HepG2 (cell line): ENCODE results near the gene MTMR6. TPM values are rescaled to one million over a fixed set of nuclear protein-coding genes. Genes with fewer than 3 reads are reported as not detected.

Experiments
- ETV6 ChIP-seq: sonication (generic); formaldehyde crosslinking; conservative IDR thresholded peaks from 2 replicates; pipeline ENCODE4 v1.4.0; 2020; ENCODE audit warnings: missing genetic modification reagents
- GLI4 ChIP-seq: sonication (generic); formaldehyde crosslinking; IDR thresholded peaks from 2 replicates; pipeline ENCODE4 v1.5.1; 2020; ENCODE audit warnings: missing genetic modification reagents, mild to moderate bottlenecking, moderate library complexity, borderline replicate concordance
- HMG20B ChIP-seq: conservative IDR thresholded peaks from 2 replicates; pipeline ENCODE4 v1.6.1; 2016; ENCODE audit warnings: missing genetic modification reagents, missing compliant biosample characterization
- IKZF4 ChIP-seq: sonication (generic); formaldehyde crosslinking; IDR thresholded peaks from 2 replicates; pipeline ENCODE4 v1.5.1; 2020; ENCODE audit warnings: borderline replicate concordance, mild to moderate bottlenecking, low read depth, missing genetic modification reagents; ENCODE audit errors: not compliant biosample characterization
- JDP2 ChIP-seq: sonication (generic); formaldehyde crosslinking; IDR thresholded peaks from 2 replicates; pipeline ENCODE4 v1.8.1; 2022; ENCODE audit warnings: missing genetic modification reagents, borderline replicate concordance
- KDM2A ChIP-seq: sonication (generic); formaldehyde crosslinking; IDR thresholded peaks from 2 replicates; pipeline ENCODE4 v1.4.0; 2020; ENCODE audit warnings: low read depth, missing genetic modification reagents, borderline replicate concordance
- KDM5B ChIP-seq: sonication (generic); formaldehyde crosslinking; IDR thresholded peaks from 2 replicates; pipeline ENCODE4 v1.4.0; 2020; ENCODE audit warnings: missing genetic modification reagents, mild to moderate bottlenecking, borderline replicate concordance
- MEIS1 ChIP-seq: sonication (generic); formaldehyde crosslinking; IDR thresholded peaks from 2 replicates; pipeline ENCODE4 v1.9.0; 2021; ENCODE audit warnings: mild to moderate bottlenecking, missing genetic modification reagents, moderate library complexity, borderline replicate concordance
- RNF2 ChIP-seq: fragments of 450-650 bp; conservative IDR thresholded peaks from 2 replicates; pipeline ENCODE4 v1.6.1; 2016; ENCODE audit warnings: low read depth
- TBX2 ChIP-seq: sonication (generic); formaldehyde crosslinking; IDR thresholded peaks from 2 replicates; pipeline ENCODE4 v1.5.0; 2020; ENCODE audit warnings: missing genetic modification reagents, mild to moderate bottlenecking, borderline replicate concordance
- TCF7 ChIP-seq: sonication (generic); IDR thresholded peaks from 2 replicates; pipeline ENCODE4 v1.6.1; 2016; ENCODE audit warnings: antibody characterized with exemption, low read depth
- THYN1 ChIP-seq: sonication (generic); formaldehyde crosslinking; IDR thresholded peaks from 2 replicates; pipeline ENCODE4 v1.8.1; 2023; ENCODE audit warnings: low read depth, mild to moderate bottlenecking, moderate library complexity, missing genetic modification reagents, borderline replicate concordance
- ZNF224 ChIP-seq: sonication (generic); formaldehyde crosslinking; IDR thresholded peaks from 2 replicates; pipeline ENCODE4 v1.5.0; 2020; ENCODE audit warnings: mild to moderate bottlenecking, missing genetic modification reagents
- ZNF557 ChIP-seq: sonication (generic); formaldehyde crosslinking; IDR thresholded peaks from 2 replicates; pipeline ENCODE4 v1.4.0; 2020; ENCODE audit warnings: missing genetic modification reagents
- ZNF570 ChIP-seq: sonication (generic); formaldehyde crosslinking; IDR thresholded peaks from 2 replicates; pipeline ENCODE4 v1.4.0; 2020; ENCODE audit warnings: mild to moderate bottlenecking, missing genetic modification reagents, borderline replicate concordance
- ZNF616 ChIP-seq: sonication (generic); formaldehyde crosslinking; IDR thresholded peaks from 2 replicates; pipeline ENCODE4 v1.5.0; 2020; ENCODE audit warnings: low read depth, mild to moderate bottlenecking, missing genetic modification reagents
- ZSCAN25 ChIP-seq: sonication (generic); formaldehyde crosslinking; IDR thresholded peaks from 2 replicates; pipeline ENCODE4 v1.8.0; 2022; ENCODE audit warnings: mild to moderate bottlenecking, missing genetic modification reagents
- ZSCAN5A ChIP-seq: sonication (generic); formaldehyde crosslinking; IDR thresholded peaks from 2 replicates; pipeline ENCODE4 v1.8.0; 2022; ENCODE audit warnings: mild to moderate bottlenecking, missing genetic modification reagents, borderline replicate concordance
- polyA plus RNA-seq, 8 experiments: library from polyadenylated mRNA; depleted of rRNA in 3 of 8; stranded (reverse) in 7 of 8; unstranded in 1 of 8; fragments of >200 nt; fragmentation: Illumina TruSeq in 4 of 8; extraction: Trizol in 4 of 8; gene quantifications; 2 replicates each; pipeline versions ENCODE4 v1.2.1 to v1.2.3, GENCODE V29; 2011 to 2016; ENCODE audit warnings: low read depth in 4 of 8, missing spikeins in 1 of 8, mixed read lengths in 1 of 8; ENCODE audit not compliant: insufficient read depth in 1 of 8
- total RNA-seq, 5 experiments: library from RNA; depleted of rRNA; stranded (reverse); fragments of >200 nt; fragmentation: Illumina TruSeq; extraction: Trizol; gene quantifications; 2 replicates each; pipeline ENCODE4 v1.2.3, GENCODE V29; 2016; ENCODE audit warnings: low read depth in 1 of 5
- TF ChIP-seq, protein P1 (sequence below): sonication (generic); formaldehyde crosslinking; IDR thresholded peaks from 2 replicates; pipeline ENCODE4 v1.4.0; 2020; ENCODE audit warnings: missing genetic modification reagents
- TF ChIP-seq, protein P2 (sequence below): sonication (generic); formaldehyde crosslinking; IDR thresholded peaks from 2 replicates; pipeline ENCODE4 v1.4.0; 2020; ENCODE audit warnings: missing genetic modification reagents, low read depth, mild to moderate bottlenecking, borderline replicate concordance
- TF ChIP-seq, protein P3 (sequence below): fragments of 450-650 bp; IDR thresholded peaks from 2 replicates; pipeline ENCODE4 v1.6.1; 2017; ENCODE audit warnings: mild to moderate bottlenecking

Gene MTMR6
- total and polyA plus RNA-seq, 2 of the 13 experiments (the other 11 are each of a cell fraction or from before 2014, with no cell fraction given) = 3.4 to 7.8 TPM

DNA sequence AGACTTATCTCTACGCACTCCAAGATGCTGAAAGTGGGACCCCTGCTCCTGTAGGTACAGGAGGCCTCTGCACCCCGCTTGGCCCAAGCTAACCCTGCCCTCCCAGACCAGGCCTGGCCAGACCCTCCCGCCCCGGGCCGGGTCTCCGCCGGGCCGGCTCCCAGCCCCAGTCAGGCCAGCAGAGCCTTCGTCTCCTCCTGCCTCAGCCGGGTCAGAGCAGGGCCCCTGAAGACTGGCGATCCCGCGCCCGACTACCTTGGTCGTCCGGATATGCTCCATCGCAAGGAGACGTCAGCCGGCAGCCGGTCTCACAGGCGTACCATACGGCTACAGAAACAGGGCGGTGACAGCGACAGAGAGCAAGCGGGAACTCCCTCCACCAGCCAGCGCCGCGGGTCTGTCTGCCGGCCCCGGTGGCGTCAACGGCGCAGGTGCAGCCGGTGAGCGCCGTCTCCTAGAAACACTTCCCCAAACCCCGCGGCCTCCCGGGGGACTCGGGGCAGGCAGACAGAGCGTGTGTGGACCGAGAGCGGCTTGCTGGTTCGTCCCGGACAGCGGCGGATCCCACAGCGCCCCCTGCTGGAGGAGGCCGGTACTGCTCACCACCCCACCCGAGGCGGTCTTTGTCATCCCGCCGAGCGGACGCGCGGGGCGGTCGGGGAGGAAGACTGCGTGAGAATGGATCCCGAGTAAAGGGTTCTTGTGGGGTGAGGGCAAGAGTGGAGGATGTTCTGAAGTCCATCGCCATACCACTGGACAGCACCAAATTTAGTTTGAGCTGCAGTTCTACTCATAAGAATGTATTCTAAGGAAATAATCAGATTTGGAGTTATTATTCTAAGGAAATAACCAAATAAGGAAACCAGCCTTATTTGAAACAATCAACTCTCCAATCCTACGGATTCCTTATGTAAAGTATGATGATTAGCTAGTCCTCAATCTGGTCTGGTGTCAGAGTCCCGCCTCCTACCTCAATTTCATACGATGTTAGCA, at the start of gene MTMR6 (continued):
- TF ChIP-seq KDM2A (peak; percentile 94), ZNF570 (CRISPR knock-in tag) (no peak), MEIS1 (CRISPR knock-in tag) (peak; percentile 50; the same call in 1 of the 2 replicates), ZSCAN25 (CRISPR knock-in tag) (no peak), TBX2 (CRISPR knock-in tag) (peak; percentile 63; the same call in 1 of the 2 replicates), ZSCAN5A (CRISPR knock-in tag) (peak; percentile 62; the same call in 1 of the 2 replicates), JDP2 (CRISPR knock-in tag) (no peak), ZNF557 (CRISPR knock-in tag) (no peak), RNF2 (no peak; the same call in 1 of the 2 replicates), KDM5B (CRISPR knock-in tag) (peak; percentile 50; the same call in 1 of the 2 replicates), THYN1 (CRISPR knock-in tag) (no peak), IKZF4 (CRISPR knock-in tag) (peak; percentile 69), ETV6 (CRISPR knock-in tag) (no peak), TCF7 (no peak), HMG20B (CRISPR knock-in tag) (no peak), ZNF224 (CRISPR knock-in tag) (no peak), GLI4 (CRISPR knock-in tag) (no peak), ZNF616 (no peak)
- TF ChIP-seq, protein P1, sequence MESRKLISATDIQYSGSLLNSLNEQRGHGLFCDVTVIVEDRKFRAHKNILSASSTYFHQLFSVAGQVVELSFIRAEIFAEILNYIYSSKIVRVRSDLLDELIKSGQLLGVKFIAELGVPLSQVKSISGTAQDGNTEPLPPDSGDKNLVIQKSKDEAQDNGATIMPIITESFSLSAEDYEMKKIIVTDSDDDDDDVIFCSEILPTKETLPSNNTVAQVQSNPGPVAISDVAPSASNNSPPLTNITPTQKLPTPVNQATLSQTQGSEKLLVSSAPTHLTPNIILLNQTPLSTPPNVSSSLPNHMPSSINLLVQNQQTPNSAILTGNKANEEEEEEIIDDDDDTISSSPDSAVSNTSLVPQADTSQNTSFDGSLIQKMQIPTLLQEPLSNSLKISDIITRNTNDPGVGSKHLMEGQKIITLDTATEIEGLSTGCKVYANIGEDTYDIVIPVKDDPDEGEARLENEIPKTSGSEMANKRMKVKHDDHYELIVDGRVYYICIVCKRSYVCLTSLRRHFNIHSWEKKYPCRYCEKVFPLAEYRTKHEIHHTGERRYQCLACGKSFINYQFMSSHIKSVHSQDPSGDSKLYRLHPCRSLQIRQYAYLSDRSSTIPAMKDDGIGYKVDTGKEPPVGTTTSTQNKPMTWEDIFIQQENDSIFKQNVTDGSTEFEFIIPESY (CRISPR knock-in tag) = no peak
- TF ChIP-seq, protein P2, sequence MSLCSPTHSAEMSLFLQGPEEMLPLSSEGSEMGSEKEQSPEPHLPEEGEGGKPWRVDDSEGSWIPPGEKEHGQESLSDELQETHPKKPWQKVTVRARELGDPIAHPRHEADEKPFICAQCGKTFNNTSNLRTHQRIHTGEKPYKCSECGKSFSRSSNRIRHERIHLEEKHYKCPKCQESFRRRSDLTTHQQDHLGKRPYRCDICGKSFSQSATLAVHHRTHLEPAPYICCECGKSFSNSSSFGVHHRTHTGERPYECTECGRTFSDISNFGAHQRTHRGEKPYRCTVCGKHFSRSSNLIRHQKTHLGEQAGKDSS (CRISPR knock-in tag) = peak; percentile 83; the same call in 1 of the 2 replicates
- TF ChIP-seq, protein P3, sequence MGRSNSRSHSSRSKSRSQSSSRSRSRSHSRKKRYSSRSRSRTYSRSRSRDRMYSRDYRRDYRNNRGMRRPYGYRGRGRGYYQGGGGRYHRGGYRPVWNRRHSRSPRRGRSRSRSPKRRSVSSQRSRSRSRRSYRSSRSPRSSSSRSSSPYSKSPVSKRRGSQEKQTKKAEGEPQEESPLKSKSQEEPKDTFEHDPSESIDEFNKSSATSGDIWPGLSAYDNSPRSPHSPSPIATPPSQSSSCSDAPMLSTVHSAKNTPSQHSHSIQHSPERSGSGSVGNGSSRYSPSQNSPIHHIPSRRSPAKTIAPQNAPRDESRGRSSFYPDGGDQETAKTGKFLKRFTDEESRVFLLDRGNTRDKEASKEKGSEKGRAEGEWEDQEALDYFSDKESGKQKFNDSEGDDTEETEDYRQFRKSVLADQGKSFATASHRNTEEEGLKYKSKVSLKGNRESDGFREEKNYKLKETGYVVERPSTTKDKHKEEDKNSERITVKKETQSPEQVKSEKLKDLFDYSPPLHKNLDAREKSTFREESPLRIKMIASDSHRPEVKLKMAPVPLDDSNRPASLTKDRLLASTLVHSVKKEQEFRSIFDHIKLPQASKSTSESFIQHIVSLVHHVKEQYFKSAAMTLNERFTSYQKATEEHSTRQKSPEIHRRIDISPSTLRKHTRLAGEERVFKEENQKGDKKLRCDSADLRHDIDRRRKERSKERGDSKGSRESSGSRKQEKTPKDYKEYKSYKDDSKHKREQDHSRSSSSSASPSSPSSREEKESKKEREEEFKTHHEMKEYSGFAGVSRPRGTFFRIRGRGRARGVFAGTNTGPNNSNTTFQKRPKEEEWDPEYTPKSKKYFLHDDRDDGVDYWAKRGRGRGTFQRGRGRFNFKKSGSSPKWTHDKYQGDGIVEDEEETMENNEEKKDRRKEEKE = no peak
